SK-N-SH treated with all-trans-retinoic acid at 6 μM for 48 hours (cell line): ENCODE measurements around the gene CIZ1.

Source experiments
- ATAC-seq: fragments of 200-7000 bp; cut with Tn5 transposase; 3 replicates; pipeline ENCODE4 v1.9.1; 2020; ENCODE audit warnings: mild to moderate bottlenecking, moderate library complexity
- ARNTL ChIP-seq: fragments of 450-650 bp; formaldehyde crosslinking; IDR thresholded peaks from 2 replicates; pipeline ENCODE4 v1.5.0; 2020; ENCODE audit warnings: low read depth, mild to moderate bottlenecking, moderate library complexity, borderline replicate concordance
- BACH2 ChIP-seq: fragments of 250-450 bp; sonication (Bioruptor Pico); IDR thresholded peaks from 2 replicates; pipeline ENCODE4 v1.9.0; 2021; ENCODE audit warnings: mild to moderate bottlenecking, borderline replicate concordance
- CREB5 ChIP-seq: fragments of 250-450 bp; sonication (Bioruptor Pico); IDR thresholded peaks from 2 replicates; pipeline ENCODE4 v1.5.1; 2020; ENCODE audit warnings: low read depth, mild to moderate bottlenecking, moderate library complexity
- CSRNP3 ChIP-seq: fragments of 250-450 bp; sonication (Bioruptor Pico); IDR thresholded peaks from 2 replicates; pipeline ENCODE4 v1.5.1; 2021; ENCODE audit warnings: mild to moderate bottlenecking, moderate library complexity
- ESRRG ChIP-seq: fragments of 250-450 bp; sonication (Bioruptor Pico); IDR thresholded peaks from 2 replicates; pipeline ENCODE4 v1.6.1; 2021; ENCODE audit warnings: mild to moderate bottlenecking
- GLIS3 ChIP-seq: fragments of 250-450 bp; sonication (Bioruptor Pico); IDR thresholded peaks from 2 replicates; pipeline ENCODE4 v1.5.0; 2020; ENCODE audit warnings: mild to moderate bottlenecking, moderate library complexity
- ISL1 ChIP-seq: fragments of 250-450 bp; sonication (Bioruptor Pico); IDR thresholded peaks from 2 replicates; pipeline ENCODE4 v2.1.2; 2022; ENCODE audit warnings: mild to moderate bottlenecking, moderate library complexity
- OSR1 ChIP-seq: fragments of 250-450 bp; sonication (Bioruptor Pico); IDR thresholded peaks from 2 replicates; pipeline ENCODE4 v1.8.0; 2022; ENCODE audit warnings: moderate library complexity, mild to moderate bottlenecking, inconsistent platforms
- PATZ1 ChIP-seq: fragments of 250-450 bp; sonication (Bioruptor Pico); IDR thresholded peaks from 2 replicates; pipeline ENCODE4 v1.8.0; 2020; ENCODE audit warnings: mild to moderate bottlenecking, moderate library complexity, borderline replicate concordance
- PPARA ChIP-seq: fragments of 250-450 bp; sonication (Bioruptor Pico); IDR thresholded peaks from 2 replicates; pipeline ENCODE4 v1.5.0; 2020; ENCODE audit warnings: mild to moderate bottlenecking, borderline replicate concordance
- RARB ChIP-seq: fragments of 250-450 bp; sonication (Bioruptor Pico); IDR thresholded peaks from 2 replicates; pipeline ENCODE4 v1.8.0; 2021; ENCODE audit warnings: mild to moderate bottlenecking, moderate library complexity
- SNAI2 ChIP-seq: fragments of 250-450 bp; sonication (Bioruptor Pico); IDR thresholded peaks from 2 replicates; pipeline ENCODE4 v1.5.0; 2020; ENCODE audit warnings: mild to moderate bottlenecking, moderate library complexity
- TCF4 ChIP-seq: fragments of 250-450 bp; sonication (Bioruptor Pico); IDR thresholded peaks from 2 replicates; pipeline ENCODE4 v1.8.0; 2021; ENCODE audit warnings: mild to moderate bottlenecking, moderate library complexity, borderline replicate concordance
- TOX ChIP-seq: fragments of 250-450 bp; sonication (Bioruptor Pico); IDR thresholded peaks from 2 replicates; pipeline ENCODE4 v1.8.0; 2021; ENCODE audit warnings: mild to moderate bottlenecking, moderate library complexity, borderline replicate concordance
- ZC3H10 ChIP-seq: fragments of 250-450 bp; sonication (Bioruptor Pico); IDR thresholded peaks from 2 replicates; pipeline ENCODE4 v1.5.1; 2021; ENCODE audit warnings: mild to moderate bottlenecking, moderate library complexity
- ZFP3 ChIP-seq: fragments of 250-450 bp; sonication (Bioruptor Pico); IDR thresholded peaks from 2 replicates; pipeline ENCODE4 v1.5.0; 2020; ENCODE audit warnings: mild to moderate bottlenecking, moderate library complexity
- ZNF565 ChIP-seq: fragments of 450-650 bp; formaldehyde crosslinking; conservative IDR thresholded peaks from 2 replicates; pipeline ENCODE4 v1.5.0; 2020; ENCODE audit warnings: low read depth, mild to moderate bottlenecking, moderate library complexity
- ZNF70 ChIP-seq: fragments of 450-650 bp; formaldehyde crosslinking; IDR thresholded peaks from 2 replicates; pipeline ENCODE4 v1.5.0; 2020; ENCODE audit warnings: mild to moderate bottlenecking, moderate library complexity
- ZNF8 ChIP-seq: fragments of 450-650 bp; formaldehyde crosslinking; IDR thresholded peaks from 2 replicates; pipeline ENCODE4 v1.5.0; 2020; ENCODE audit warnings: mild to moderate bottlenecking, moderate library complexity
- TF ChIP-seq, protein P1 (sequence below): fragments of 250-450 bp; sonication (Bioruptor Pico); IDR thresholded peaks from 2 replicates; pipeline ENCODE4 v1.8.0; 2021; ENCODE audit warnings: low read depth, mild to moderate bottlenecking, moderate library complexity, borderline replicate concordance
- TF ChIP-seq, protein P2 (sequence below): fragments of 250-450 bp; sonication (Bioruptor Pico); IDR thresholded peaks from 2 replicates; pipeline ENCODE4 v1.5.0; 2020; ENCODE audit warnings: mild to moderate bottlenecking, moderate library complexity

CIZ1 gene

DNA sequence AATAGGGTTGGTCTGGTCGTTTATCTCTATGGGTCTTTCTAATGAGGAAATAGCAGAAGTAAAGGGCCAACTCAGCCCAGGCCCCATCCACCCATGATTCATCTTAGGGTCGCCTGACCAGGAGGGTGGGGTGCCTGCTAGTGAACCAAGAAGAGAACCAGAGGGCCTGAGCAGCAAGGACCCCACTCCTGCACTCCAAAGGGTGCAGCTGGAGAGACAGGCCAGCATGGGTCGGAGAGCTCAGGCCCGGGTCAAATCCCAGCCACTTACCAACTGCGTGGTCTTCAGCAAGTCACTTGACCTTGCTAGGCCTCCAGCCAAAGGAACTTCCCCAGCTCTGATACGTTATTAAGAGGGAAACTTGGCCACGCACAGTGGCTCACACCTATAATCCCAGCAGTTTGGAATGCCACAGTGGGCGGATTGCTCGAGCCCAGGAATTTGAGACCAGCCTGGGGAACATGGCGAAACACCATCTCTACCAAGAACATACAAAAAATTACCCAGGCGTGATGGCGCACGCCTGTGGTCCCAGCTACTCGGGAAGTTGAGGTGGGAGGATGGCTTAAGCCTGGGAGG lies 27.0 kb downstream of the CIZ1 start:
- no peak for ATAC-seq

DNA sequence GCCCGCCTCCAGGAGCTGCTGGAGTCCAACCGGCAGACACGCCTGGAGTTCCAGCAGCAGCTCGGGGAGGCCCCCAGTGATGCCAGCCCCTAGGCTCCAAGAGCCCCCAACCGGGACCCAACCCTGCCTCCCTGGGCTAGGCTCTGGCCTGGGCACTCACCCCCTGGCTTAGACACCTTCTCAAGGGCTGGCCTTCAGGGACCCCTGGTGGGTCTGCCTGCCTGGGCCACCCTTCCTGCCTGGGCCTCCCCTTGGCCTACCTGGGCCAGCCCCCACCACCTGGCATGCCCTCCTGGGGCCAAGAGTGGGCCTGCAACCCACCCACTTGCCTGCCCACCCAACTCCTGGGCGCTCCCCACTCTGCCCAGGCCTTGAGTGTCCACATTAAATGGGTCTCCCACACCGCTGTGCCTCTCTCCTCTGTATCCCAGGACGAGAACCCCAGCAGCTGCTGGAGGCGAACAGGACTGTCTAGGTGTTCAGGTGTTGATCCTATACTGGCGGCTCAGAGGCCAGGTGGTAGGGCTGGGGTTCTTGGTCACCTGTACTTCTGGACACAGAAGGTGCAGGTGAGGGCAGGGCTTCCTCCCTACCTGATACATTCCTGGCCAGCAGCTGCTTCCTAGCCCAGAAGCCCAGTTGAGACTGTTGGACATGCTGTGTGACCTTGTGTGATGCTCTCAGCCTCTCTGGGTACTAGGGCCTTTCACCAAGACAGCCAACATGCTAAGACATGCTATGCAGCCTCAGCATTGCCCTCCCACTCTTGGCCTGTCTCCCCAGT lies 27.7 kb downstream of the CIZ1 start:
- no peak for ATAC-seq
- TF ChIP-seq TOX (CRISPR knock-in tag) (no peak), ZNF565 (no peak), ZNF70 (CRISPR knock-in tag) (no peak), PPARA (CRISPR knock-in tag) (no peak), BACH2 (CRISPR knock-in tag) (no peak), ARNTL (no peak), CREB5 (no peak)
- TF ChIP-seq, all 23 proteins: peak for 0

More for the DNA sequence above, 27.0 kb downstream of the CIZ1 start:
- TF ChIP-seq, protein P1, sequence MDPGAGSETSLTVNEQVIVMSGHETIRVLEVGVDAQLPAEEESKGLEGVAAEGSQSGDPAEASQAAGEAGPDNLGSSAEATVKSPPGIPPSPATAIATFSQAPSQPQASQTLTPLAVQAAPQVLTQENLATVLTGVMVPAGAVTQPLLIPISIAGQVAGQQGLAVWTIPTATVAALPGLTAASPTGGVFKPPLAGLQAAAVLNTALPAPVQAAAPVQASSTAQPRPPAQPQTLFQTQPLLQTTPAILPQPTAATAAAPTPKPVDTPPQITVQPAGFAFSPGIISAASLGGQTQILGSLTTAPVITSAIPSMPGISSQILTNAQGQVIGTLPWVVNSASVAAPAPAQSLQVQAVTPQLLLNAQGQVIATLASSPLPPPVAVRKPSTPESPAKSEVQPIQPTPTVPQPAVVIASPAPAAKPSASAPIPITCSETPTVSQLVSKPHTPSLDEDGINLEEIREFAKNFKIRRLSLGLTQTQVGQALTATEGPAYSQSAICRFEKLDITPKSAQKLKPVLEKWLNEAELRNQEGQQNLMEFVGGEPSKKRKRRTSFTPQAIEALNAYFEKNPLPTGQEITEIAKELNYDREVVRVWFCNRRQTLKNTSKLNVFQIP (CRISPR knock-in tag) = no peak
- no peak for TF ChIP-seq TCF4 (CRISPR knock-in tag)
- TF ChIP-seq RARB (CRISPR knock-in tag) = no peak
- TF ChIP-seq ZFP3 = no peak
- no peak for TF ChIP-seq SNAI2
- TF ChIP-seq CSRNP3 (CRISPR knock-in tag) = no peak
- TF ChIP-seq OSR1 (CRISPR knock-in tag) = no peak
- TF ChIP-seq, protein P2, sequence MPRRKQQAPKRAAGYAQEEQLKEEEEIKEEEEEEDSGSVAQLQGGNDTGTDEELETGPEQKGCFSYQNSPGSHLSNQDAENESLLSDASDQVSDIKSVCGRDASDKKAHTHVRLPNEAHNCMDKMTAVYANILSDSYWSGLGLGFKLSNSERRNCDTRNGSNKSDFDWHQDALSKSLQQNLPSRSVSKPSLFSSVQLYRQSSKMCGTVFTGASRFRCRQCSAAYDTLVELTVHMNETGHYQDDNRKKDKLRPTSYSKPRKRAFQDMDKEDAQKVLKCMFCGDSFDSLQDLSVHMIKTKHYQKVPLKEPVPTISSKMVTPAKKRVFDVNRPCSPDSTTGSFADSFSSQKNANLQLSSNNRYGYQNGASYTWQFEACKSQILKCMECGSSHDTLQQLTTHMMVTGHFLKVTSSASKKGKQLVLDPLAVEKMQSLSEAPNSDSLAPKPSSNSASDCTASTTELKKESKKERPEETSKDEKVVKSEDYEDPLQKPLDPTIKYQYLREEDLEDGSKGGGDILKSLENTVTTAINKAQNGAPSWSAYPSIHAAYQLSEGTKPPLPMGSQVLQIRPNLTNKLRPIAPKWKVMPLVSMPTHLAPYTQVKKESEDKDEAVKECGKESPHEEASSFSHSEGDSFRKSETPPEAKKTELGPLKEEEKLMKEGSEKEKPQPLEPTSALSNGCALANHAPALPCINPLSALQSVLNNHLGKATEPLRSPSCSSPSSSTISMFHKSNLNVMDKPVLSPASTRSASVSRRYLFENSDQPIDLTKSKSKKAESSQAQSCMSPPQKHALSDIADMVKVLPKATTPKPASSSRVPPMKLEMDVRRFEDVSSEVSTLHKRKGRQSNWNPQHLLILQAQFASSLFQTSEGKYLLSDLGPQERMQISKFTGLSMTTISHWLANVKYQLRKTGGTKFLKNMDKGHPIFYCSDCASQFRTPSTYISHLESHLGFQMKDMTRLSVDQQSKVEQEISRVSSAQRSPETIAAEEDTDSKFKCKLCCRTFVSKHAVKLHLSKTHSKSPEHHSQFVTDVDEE = no peak
- TF ChIP-seq PATZ1 (CRISPR knock-in tag) = no peak
- TF ChIP-seq BACH2 (CRISPR knock-in tag) = no peak
- no peak for TF ChIP-seq ZNF8 (CRISPR knock-in tag)
- no peak for TF ChIP-seq ZC3H10 (CRISPR knock-in tag)
- no peak for TF ChIP-seq ZNF565
- TF ChIP-seq ESRRG (CRISPR knock-in tag) = no peak

DNA sequence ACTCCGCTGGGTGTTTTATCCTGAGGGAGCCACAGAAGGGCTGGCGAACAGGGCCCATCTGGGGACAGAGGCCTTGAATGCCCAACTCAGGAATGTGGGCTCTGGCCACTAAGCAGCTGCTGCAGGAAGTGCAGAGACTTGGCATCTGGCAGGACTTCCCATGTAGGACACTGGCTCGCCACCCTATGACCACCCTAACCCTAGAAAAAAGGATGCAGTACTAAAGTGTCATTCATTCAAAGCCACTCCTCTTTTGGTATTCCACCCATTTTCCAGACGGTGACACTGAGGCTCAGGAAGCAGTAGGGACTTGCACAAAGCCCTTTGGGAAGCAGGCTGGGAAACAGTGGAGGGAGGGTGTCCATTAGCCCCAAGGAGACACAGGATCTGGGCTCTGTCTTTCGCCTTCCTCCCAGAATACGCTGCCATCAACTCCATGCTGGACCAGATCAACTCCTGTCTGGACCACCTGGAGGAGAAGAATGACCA lies 28.3 kb downstream of the CIZ1 start:
- no peak for ATAC-seq
- TF ChIP-seq ISL1 (no peak), OSR1 (CRISPR knock-in tag) (no peak), BACH2 (CRISPR knock-in tag) (no peak), PATZ1 (CRISPR knock-in tag) (no peak), GLIS3 (CRISPR knock-in tag) (no peak), PPARA (CRISPR knock-in tag) (no peak), RARB (CRISPR knock-in tag) (no peak), CSRNP3 (CRISPR knock-in tag) (no peak), ZC3H10 (CRISPR knock-in tag) (no peak)
- TF ChIP-seq, protein P1 (CRISPR knock-in tag) = no peak
